Lung (tissue), 12 donors: ENCODE measurements around the gene LRRC38. TPM values are rescaled to one million over a fixed set of nuclear protein-coding genes. Genes with fewer than 3 reads are reported as not detected.

Source experiments
- ATAC-seq: fragments of 200-7000 bp; cut with Tn5 transposase; one replicate; pipeline ENCODE4 v1.9.1; 2020; ENCODE audit warnings: moderate number of reproducible peaks; ENCODE audit not compliant: insufficient read depth, low FRiP score
- DNase-seq, 3 donors: peaks; one replicate each; pipeline ENCODE4 v3.0.0-alpha.2; 2013 to 2017
- H3K27ac ChIP-seq, 2 donors: one replicate each; pipeline ENCODE4 v1.5.1; 2013; ENCODE audit warnings: mild to moderate bottlenecking in 2 of 2, moderate library complexity in 2 of 2, control low read depth in 1 of 2, inconsistent platforms in 1 of 2, low read depth in 1 of 2, low read length in 1 of 2
- H3K27me3 ChIP-seq, 3 donors: one replicate each; pipeline ENCODE4 v1.5.1; 2013; ENCODE audit warnings: low read length in 2 of 3; ENCODE audit not compliant: control insufficient read depth in 3 of 3, insufficient read depth in 3 of 3
- H3K36me3 ChIP-seq, 4 donors: one replicate each; pipeline ENCODE4 v1.5.1; 2013; ENCODE audit warnings: low read length in 4 of 4, mild to moderate bottlenecking in 1 of 4, moderate library complexity in 1 of 4; ENCODE audit not compliant: control insufficient read depth in 4 of 4, insufficient read depth in 4 of 4
- H3K4me1 ChIP-seq, 5 donors: one replicate each; pipeline ENCODE4 v1.5.1; 2013; ENCODE audit warnings: low read length in 5 of 5, mild to moderate bottlenecking in 2 of 5, moderate library complexity in 1 of 5; ENCODE audit not compliant: control insufficient read depth in 5 of 5, insufficient read depth in 5 of 5
- H3K4me3 ChIP-seq: one replicate; pipeline ENCODE4 v1.5.1; 2013; ENCODE audit warnings: mild to moderate bottlenecking, control low read depth, moderate library complexity
- H3K9ac ChIP-seq, 2 donors: one replicate each; pipeline ENCODE4 v1.5.1; 2013; ENCODE audit warnings: low read length in 2 of 2, control low read depth in 1 of 2; ENCODE audit not compliant: insufficient read depth in 1 of 2
- H3K9me3 ChIP-seq, 4 donors: one replicate each; pipeline ENCODE4 v1.5.1; 2013; ENCODE audit warnings: low read length in 3 of 4, mild to moderate bottlenecking in 1 of 4, moderate library complexity in 1 of 4; ENCODE audit not compliant: control insufficient read depth in 4 of 4, insufficient read depth in 3 of 4
- WGBS, 2 donors: extraction: QIAGEN DNeasy Blood & Tissue Kit; methylation state at CpG; one replicate each; pipeline ENCODE4 v1.1.7; 2013; 5-methylcytosine and 5-hydroxymethylcytosine counted together
- polyA plus RNA-seq, 2 donors: library from polyadenylated mRNA; stranded (reverse); fragments of 200-250 nt; gene quantifications; one replicate each; pipeline ENCODE4 v1.2.1, GENCODE V29; 2013
- total RNA-seq, 2 donors: library from RNA; depleted of rRNA in 1 of 2; stranded (reverse); fragments of >200 nt in 1 of 2; gene quantifications; one replicate each; pipeline ENCODE4 v1.2.1, GENCODE V29; 2014 to 2021
- TF ChIP-seq, protein P1 (sequence below): IDR thresholded peaks from 2 replicates; pipeline ENCODE4 v1.5.1; 2012; ENCODE audit warnings: mild to moderate bottlenecking; ENCODE audit errors: control extremely low read depth, extremely low read depth
- donor health status: control.
- donor health status: control.
- donor health status: Bipolar disorder and iron deficiency.
- donor health status: healthy.
- donor health status: DM: yes; HTN: yes; CAD: no.

Gene LRRC38
- total and polyA plus RNA-seq, 4 donors, result 0.07 TPM; not detected in 3

DNA sequence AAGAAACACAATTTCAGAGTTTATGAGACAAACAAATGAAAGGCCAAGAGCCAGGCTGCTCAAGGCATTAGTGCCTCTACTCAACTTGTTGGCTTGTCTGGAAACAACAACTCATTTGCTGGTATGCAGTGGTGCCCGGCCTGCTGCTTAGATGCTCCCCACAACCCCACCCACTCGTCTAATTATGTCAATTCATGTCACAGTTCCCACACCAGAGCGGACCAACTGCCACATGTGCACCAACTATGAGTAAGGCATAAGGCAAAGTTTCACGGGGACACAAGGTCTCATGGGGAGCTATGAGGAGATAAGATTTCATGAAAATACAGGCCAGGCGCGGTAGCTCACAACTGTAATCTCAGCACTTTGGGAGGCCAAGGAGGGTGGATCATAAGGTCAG, 34.5 kb upstream of the LRRC38 start:
- Histone ChIP-seq H3K4me3 (no peak overlapping the region), H3K9ac (no peak overlapping the region), H3K4me1 (peaks cover 0 to 3% (median 0%) of the 10 kb centered on the region in 5 donors), H3K9me3 (no peaks in the 10 kb centered on the region), H3K27ac (no peak overlapping the region), H3K36me3 (no peaks in the 10 kb centered on the region), H3K27me3 (no peaks in the 10 kb centered on the region)
- ATAC-seq, result no peak
- DNase-seq, result no peak
- WGBS, 2 donors, result 89 to 91% methylated on average over 6 of the region's 6 CpGs
- TF ChIP-seq, protein P1, sequence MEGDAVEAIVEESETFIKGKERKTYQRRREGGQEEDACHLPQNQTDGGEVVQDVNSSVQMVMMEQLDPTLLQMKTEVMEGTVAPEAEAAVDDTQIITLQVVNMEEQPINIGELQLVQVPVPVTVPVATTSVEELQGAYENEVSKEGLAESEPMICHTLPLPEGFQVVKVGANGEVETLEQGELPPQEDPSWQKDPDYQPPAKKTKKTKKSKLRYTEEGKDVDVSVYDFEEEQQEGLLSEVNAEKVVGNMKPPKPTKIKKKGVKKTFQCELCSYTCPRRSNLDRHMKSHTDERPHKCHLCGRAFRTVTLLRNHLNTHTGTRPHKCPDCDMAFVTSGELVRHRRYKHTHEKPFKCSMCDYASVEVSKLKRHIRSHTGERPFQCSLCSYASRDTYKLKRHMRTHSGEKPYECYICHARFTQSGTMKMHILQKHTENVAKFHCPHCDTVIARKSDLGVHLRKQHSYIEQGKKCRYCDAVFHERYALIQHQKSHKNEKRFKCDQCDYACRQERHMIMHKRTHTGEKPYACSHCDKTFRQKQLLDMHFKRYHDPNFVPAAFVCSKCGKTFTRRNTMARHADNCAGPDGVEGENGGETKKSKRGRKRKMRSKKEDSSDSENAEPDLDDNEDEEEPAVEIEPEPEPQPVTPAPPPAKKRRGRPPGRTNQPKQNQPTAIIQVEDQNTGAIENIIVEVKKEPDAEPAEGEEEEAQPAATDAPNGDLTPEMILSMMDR, result no peak

DNA sequence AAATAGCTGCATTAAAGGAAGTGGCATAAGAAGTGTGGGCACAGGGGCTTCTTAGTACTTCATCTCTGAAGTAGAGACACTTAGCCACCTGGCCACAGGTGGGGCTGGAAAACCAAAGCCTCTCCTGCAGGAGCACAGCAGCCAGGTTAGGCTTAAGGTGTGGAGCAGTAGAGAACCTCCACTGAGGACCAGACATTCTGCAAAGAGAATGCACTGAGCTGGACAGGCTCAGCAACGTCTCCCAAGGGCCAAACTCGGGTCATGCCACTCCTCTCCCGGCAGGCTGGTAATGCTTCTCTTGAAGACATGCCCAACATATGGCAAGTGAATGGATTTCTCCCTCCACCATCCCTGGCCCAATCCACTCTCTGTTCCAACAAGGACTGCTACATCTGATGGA, 33.0 kb upstream of the LRRC38 start:
- 57 to 58% methylated on average over 3 of the region's 3 CpGs for WGBS, 2 donors
- no peaks in the 10 kb centered on the region for H3K36me3 ChIP-seq
- no peaks in the 10 kb centered on the region for H3K27me3 ChIP-seq
- DNase-seq (no peak), ATAC-seq (no peak)
- TF ChIP-seq, protein P1, result no peak
- H3K27ac ChIP-seq, result no peak overlapping the region
- H3K9ac ChIP-seq, result no peak overlapping the region
- H3K9me3 ChIP-seq, result no peaks in the 10 kb centered on the region
- H3K4me3 ChIP-seq, result no peak overlapping the region
- peaks cover 0 to 3% (median 0%) of the 10 kb centered on the region in 5 donors for H3K4me1 ChIP-seq

DNA sequence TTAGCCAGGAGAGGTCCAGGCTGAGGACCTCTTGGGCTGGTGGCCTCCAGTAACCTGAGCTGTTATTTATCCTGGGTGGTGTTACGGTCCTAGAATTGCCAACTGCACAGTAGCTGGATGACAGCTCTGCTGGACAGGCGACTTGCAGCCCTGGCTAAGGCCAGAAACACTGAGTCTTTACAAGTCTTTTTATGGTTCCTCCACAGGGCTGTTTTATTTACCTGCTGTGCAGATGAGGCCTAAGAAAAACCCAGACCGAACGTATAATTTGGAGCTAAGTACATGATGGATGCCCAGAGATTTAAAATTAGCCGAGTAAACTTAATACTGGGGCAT, 30.4 kb upstream of the LRRC38 start:
- H3K9me3 ChIP-seq, result no peaks in the 10 kb centered on the region
- H3K27me3 ChIP-seq, result no peaks in the 10 kb centered on the region
- H3K4me1 ChIP-seq, result peaks cover 0 to 3% (median 0%) of the 10 kb centered on the region in 5 donors
- H3K4me3 ChIP-seq, result no peak overlapping the region
- DNase-seq (no peak), ATAC-seq (no peak)
- H3K27ac ChIP-seq, result no peak overlapping the region
- WGBS, 2 donors, result 67 to 80% methylated on average over 5 of the region's 5 CpGs
- TF ChIP-seq, protein P1, result no peak
- H3K9ac ChIP-seq, result no peak overlapping the region
- H3K36me3 ChIP-seq, result no peaks in the 10 kb centered on the region
